C4-2B (cell line): Measurements from ENCODE around the gene DOCK10.

Experiments used
- CTCF ChIP-seq: fragments of 450-650 bp; conservative IDR thresholded peaks from 2 replicates; pipeline ENCODE4 v1.5.1; 2017; ENCODE audit warnings: mild to moderate bottlenecking
- ZFX ChIP-seq: fragments of 450-650 bp; IDR thresholded peaks from 2 replicates; pipeline ENCODE4 v1.6.1; 2017

GRCh38 chr2:224946895-224947294 is 95.4 kb downstream of the DOCK10 start:
- TF ChIP-seq CTCF (no peak), ZFX (no peak)
